BLaER1 (cell line): ENCODE data around the gene ZNF569.
"Not testable (repeated sequence)": the region's sequence is repeated elsewhere in the genome, so short reads cannot be mapped to it uniquely, and the experiment has no call there.

Experiments
- H3K27ac ChIP-seq: shearing (Covaris generic); formaldehyde crosslinking; 2 replicates; pipeline ENCODE4 v1.8.1; 2022
- H3K27me3 ChIP-seq: shearing (Covaris generic); formaldehyde crosslinking; 2 replicates; pipeline ENCODE4 v1.8.1; 2022
- H3K36me3 ChIP-seq: shearing (Covaris generic); formaldehyde crosslinking; 2 replicates; pipeline ENCODE4 v1.8.1; 2022
- H3K4me1 ChIP-seq: shearing (Covaris generic); formaldehyde crosslinking; 2 replicates; pipeline ENCODE4 v1.8.1; 2022
- H3K4me2 ChIP-seq: shearing (Covaris generic); formaldehyde crosslinking; 2 replicates; pipeline ENCODE4 v1.8.1; 2022
- H3K4me3 ChIP-seq: shearing (Covaris generic); formaldehyde crosslinking; 2 replicates; pipeline ENCODE4 v1.8.1; 2022
- H3K9ac ChIP-seq: shearing (Covaris generic); formaldehyde crosslinking; 2 replicates; pipeline ENCODE4 v1.8.1; 2022
- H3K9me3 ChIP-seq: shearing (Covaris generic); formaldehyde crosslinking; 2 replicates; pipeline ENCODE4 v1.8.1; 2022
- H4K20me1 ChIP-seq: shearing (Covaris generic); formaldehyde crosslinking; 2 replicates; pipeline ENCODE4 v1.8.1; 2022
- Cebpa-rat ChIP-seq: shearing (Covaris generic); IDR thresholded peaks from 2 replicates; pipeline ENCODE4 v1.8.1; 2022

The ZNF569 gene

DNA sequence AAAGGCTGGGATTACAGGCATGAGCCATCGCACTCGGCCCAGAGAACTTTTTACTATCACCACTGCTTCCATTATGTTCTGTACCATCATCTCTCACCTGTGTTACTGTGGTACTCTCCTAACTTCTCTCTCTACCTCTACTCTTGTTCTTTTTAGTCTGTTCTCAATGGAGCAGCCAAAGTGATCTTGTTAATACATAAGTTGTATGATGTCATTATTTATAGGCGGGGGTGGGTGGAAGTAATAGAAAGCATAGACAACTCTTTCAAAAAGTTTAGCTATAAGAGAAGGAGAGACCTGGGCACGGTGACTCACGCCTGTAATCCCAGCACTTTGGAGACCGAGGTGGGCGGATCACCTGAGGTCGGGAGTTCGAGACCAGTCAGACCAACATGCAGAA lies 4.9 kb upstream of the ZNF569 start:
- Histone ChIP-seq H3K4me3 (no peak overlapping the region), H3K36me3 (peaks cover 68% of the 10 kb centered on the region)
- TF ChIP-seq Cebpa-rat: no peak

DNA sequence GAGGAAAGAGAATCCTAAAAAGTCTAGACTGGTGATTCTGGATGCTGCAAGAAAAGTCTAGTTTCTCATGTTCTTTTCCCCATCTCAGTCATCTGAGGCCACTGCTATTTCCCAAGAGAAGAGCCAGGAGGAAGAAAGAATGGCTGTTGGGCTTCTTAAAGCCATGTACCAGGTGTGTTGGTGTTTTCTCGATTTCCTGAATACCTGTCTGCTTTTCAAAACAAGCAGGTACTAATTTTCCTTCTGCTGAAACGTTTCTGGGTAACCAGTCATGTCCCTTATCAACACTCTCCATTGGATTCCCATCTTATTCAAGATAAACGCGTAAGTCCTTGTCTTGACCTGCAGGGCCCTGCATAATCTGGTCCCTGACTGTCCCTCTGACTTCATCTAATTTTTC lies 3.0 kb upstream of the ZNF569 start:
- Histone ChIP-seq H3K4me3 (peak overlapping the region; percentile 86), H3K9ac (peak overlapping the region; percentile 83), H3K27ac (no peak overlapping the region), H4K20me1 (no peaks in the 10 kb centered on the region), H3K36me3 (peaks cover 49% of the 10 kb centered on the region), H3K27me3 (no peaks in the 10 kb centered on the region), H3K4me1 (peaks cover 34% of the 10 kb centered on the region), H3K9me3 (peaks cover 45% of the 10 kb centered on the region), H3K4me2 (peak overlapping the region; percentile 92)
- TF ChIP-seq Cebpa-rat: no peak

More for the DNA sequence above, 4.9 kb upstream of the ZNF569 start:
- H3K27me3 ChIP-seq: no peaks in the 10 kb centered on the region
- H3K9ac ChIP-seq: no peak overlapping the region
- peaks cover 64% of the 10 kb centered on the region for H3K9me3 ChIP-seq
- H3K4me1 ChIP-seq: peaks cover 24% of the 10 kb centered on the region
- no peak overlapping the region for H3K27ac ChIP-seq
- no peaks in the 10 kb centered on the region for H4K20me1 ChIP-seq
- H3K4me2 ChIP-seq: no peak overlapping the region

DNA sequence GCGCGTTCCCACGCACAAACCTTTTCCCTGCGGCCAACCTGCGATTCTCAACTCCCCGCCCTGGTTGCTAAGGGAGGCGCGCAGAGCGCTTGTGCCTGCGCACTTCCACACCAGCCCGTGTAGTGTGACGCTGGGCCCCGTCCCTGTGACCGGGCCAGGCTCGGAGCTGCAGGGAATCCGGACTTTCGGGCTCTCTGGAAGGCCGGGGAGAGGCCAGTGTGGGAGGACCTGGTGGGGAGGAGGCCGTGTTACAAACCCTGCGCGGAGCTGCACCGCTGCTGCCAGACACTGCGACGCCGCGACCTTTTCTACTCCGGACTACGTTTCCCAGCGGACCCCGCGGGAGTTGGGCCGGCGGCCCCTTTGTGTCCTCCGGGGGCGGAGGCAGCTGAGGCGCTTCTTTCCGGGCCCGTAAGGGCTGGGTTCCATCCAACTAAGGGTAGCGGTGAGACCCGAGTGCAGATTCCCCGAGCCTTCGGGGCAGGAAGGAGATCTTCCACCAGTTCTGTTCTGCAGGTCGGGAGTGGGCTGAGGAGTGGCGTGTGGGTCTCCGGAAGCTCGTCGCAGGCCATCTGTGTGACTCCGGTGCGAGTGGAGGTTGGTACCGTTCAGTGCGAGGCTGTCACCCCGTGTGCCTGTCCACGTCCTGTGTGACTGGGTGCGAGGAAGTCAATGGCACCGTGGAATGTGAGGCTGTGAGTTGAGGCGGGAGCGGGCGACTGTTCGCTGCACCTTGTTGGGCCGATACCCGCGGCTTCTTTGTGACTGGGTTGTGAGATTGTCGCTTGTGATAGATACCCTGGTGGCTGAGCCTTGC lies 1.9 kb upstream of the ZNF569 start, which contains the start of gene ZNF570:
Gene ZNF570 (plus strand): TSS at position 396 of the 817 bp plus-strand sequence. CDS start 999 bp downstream, outside the sequence.
- peaks cover 45% of the 10 kb centered on the region for H3K9me3 ChIP-seq
- H3K27me3 ChIP-seq: no peaks in the 10 kb centered on the region
- peak within 1 kb of the TSS; percentile 86 for H3K9ac ChIP-seq
- peak within 1 kb of the TSS; percentile 86 for H3K4me3 ChIP-seq
- peak within 1 kb of the TSS; percentile 89 for H3K27ac ChIP-seq
- peak within 1 kb of the TSS; percentile 92 for H3K4me2 ChIP-seq
- H3K4me1 ChIP-seq: peaks cover 34% of the 10 kb centered on the region
- H4K20me1 ChIP-seq: no peaks in the 10 kb centered on the region
- no peak for TF ChIP-seq Cebpa-rat
- H3K36me3 ChIP-seq: peaks cover 49% of the 10 kb centered on the region

DNA sequence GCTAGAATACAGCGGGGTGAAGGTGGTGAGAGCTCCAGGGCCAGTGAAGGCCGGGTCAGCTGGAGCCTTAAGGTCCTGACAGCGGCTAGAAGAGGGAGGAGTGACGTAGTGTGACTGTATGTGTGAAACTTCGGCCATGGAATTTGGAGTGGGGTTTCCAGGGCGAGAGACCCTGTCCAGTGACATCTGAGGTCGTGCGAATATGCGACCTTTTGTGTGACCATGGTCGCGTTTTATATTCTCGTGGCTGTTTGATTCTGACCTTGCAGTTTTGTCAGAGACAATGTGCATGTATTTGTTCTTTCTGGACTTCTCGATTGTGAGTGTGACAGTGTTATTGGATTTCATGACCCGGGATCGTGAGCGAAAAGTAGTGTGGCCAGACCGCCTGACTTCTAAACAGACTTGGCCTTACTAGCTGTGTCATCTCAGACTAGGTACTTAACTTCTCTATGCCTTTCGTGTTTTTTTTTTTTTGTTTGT lies 405 bp upstream of the ZNF569 start:
- no peaks in the 10 kb centered on the region for H3K27me3 ChIP-seq
- H3K27ac ChIP-seq: peak overlapping the region; percentile 89
- peaks cover 49% of the 10 kb centered on the region for H3K36me3 ChIP-seq
- H3K4me2 ChIP-seq: peak overlapping the region; percentile 92
- H3K4me1 ChIP-seq: peaks cover 34% of the 10 kb centered on the region
- peaks cover 46% of the 10 kb centered on the region for H3K9me3 ChIP-seq
- no peaks in the 10 kb centered on the region for H4K20me1 ChIP-seq
- peak overlapping the region; percentile 86 for H3K4me3 ChIP-seq
- peak overlapping the region; percentile 86 for H3K9ac ChIP-seq
- TF ChIP-seq Cebpa-rat: no peak

DNA sequence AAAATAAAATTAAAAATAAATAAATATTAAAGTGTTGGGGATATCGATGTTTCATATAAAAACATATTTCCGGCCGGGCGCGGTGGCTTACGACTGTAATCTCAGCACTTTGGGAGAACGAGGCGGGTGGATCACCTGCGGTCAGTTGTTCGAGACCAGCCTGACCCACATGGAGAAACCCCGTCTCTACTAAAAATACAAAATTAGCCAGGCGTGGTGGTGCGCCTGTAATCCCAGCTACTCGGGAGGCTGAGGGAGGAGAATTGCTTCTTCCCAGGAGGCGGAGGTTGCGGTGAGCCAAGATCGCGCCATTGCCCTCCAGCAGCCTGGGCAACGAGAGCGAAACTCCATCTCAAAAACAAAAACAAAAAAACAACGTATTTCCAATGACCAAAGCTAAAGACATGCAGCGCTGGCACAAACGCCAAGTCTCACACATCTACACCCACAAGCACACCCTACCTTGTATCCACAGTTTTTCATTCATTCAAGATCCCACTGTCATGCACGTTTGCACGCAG lies 907 bp downstream of the ZNF569 start:
- H3K27ac ChIP-seq: peak overlapping the region; percentile 89
- H3K4me1 ChIP-seq: peaks cover 34% of the 10 kb centered on the region
- peak overlapping the region; percentile 86 for H3K9ac ChIP-seq
- peak overlapping the region; percentile 92 for H3K4me2 ChIP-seq
- no peaks in the 10 kb centered on the region for H4K20me1 ChIP-seq
- TF ChIP-seq Cebpa-rat: no peak
- no peaks in the 10 kb centered on the region for H3K27me3 ChIP-seq
- H3K4me3 ChIP-seq: peak overlapping the region; percentile 86
- peaks cover 49% of the 10 kb centered on the region for H3K36me3 ChIP-seq
- H3K9me3 ChIP-seq: peaks cover 46% of the 10 kb centered on the region

DNA sequence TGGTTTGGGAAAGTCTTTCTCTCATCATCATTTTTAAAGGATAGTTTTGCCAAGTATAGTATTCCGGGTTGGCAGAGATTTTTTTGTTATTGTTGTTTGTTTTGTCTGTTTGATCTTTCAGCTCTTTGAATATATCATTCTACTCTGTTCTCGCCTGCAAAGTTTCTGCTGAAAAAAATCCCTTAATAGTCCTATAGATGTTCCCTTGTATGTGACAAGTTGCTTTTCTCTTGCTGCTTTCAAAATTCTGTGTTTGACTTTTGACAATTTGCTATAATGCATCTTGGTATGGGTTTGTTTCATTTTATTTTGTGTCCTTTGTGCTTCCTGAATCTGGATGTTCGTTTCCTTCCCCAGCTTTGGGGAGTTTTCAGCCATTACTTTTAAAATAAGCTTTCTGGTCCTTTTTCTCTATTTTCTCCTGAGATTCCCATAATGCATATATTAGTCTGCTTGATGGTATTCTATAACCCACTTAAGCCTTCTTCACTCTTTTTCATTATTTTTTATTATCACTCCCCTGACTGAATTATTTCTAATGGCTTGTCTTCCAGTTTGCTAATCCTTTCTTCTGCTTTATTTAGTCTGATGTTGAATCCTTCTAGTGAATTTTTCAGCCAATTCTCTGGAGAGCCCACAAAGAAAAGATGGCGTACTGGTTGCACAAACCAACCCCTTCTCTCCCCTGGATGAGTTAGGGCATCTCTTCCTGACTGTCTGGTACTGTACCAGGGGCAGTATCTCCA lies 14.6 kb downstream of the ZNF569 start:
- H3K9me3 ChIP-seq: peaks cover 100% of the 10 kb centered on the region
- H3K4me1 ChIP-seq: no peaks in the 10 kb centered on the region
- no peaks in the 10 kb centered on the region for H4K20me1 ChIP-seq
- no peak overlapping the region for H3K27ac ChIP-seq
- peaks cover 69% of the 10 kb centered on the region for H3K36me3 ChIP-seq
- TF ChIP-seq Cebpa-rat: no peak
- no peak overlapping the region for H3K9ac ChIP-seq
- H3K4me2 ChIP-seq: no peak overlapping the region
- peak overlapping the region; percentile 39; the same call in 1 of the 2 replicates for H3K4me3 ChIP-seq
- H3K27me3 ChIP-seq: no peaks in the 10 kb centered on the region

DNA sequence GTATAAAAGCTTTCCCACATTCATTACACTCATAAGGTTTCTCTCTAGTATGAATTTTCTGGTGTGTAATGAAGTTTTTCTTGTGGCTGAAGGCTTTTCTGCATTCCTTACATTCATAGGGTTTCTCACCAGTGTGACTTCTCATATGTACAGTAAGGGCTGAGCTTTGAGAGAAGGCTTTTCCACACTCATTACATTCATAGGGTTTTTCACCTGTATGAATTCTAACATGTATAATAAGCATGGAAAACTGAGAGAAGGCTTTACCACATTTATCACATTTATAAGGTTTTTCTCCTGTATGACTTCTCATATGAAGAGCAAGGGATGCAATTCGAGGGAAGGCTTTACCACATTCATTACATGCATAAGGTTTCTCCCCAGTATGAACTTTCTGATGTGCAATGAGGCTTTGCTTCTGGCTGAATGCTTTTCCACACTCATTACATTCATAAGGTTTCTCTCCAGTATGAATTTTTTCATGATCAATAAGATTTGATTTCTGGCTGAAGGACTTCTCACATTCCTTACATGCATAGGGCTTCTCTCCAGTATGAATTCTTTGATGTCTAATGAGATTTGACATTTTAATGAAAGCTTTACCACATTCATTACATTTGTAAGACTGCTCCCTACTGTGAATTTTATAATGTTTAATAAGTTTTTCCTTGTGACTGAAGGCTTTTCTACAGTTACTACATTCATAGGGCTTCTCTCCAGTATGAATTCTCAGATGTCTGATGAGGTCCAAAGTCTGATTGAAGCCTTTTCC lies 53.7 kb downstream of the ZNF569 start:
- Histone ChIP-seq H3K4me1 (no peaks in the 10 kb centered on the region), H4K20me1 (no peaks in the 10 kb centered on the region), H3K4me2 (no peak overlapping the region), H3K27me3 (no peaks in the 10 kb centered on the region), H3K9ac (no peak overlapping the region), H3K36me3 (peaks cover 61% of the 10 kb centered on the region), H3K4me3 (peak overlapping the region; percentile 44), H3K9me3 (peaks cover 100% of the 10 kb centered on the region), H3K27ac (no peak overlapping the region)
- TF ChIP-seq Cebpa-rat: no peak

DNA sequence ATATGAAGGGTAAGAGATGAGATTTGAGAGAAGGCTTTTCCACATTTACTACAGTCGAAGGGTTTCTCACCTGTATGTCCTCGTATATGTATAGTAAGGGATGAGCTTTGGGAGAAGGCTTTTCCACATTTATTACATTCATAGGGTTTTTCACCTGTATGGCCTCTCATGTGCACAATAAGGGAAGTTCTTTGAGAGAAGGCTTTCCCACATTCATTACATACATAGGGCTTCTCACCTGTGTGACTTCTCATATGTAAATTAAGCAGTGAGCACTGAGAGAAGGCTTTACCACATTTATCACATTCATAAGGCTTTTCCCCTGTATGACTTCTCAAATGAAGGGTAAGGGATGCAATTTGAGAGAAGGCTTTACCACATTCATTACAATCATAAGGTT lies 54.5 kb downstream of the ZNF569 start:
- no peak for TF ChIP-seq Cebpa-rat
- Histone ChIP-seq H3K27ac (no peak overlapping the region), H3K9me3 (peaks cover 100% of the 10 kb centered on the region), H3K27me3 (no peaks in the 10 kb centered on the region), H4K20me1 (no peaks in the 10 kb centered on the region), H3K4me1 (no peaks in the 10 kb centered on the region), H3K9ac (no peak overlapping the region), H3K4me3 (peak overlapping the region; percentile 44), H3K36me3 (peaks cover 58% of the 10 kb centered on the region), H3K4me2 (no peak overlapping the region)

DNA sequence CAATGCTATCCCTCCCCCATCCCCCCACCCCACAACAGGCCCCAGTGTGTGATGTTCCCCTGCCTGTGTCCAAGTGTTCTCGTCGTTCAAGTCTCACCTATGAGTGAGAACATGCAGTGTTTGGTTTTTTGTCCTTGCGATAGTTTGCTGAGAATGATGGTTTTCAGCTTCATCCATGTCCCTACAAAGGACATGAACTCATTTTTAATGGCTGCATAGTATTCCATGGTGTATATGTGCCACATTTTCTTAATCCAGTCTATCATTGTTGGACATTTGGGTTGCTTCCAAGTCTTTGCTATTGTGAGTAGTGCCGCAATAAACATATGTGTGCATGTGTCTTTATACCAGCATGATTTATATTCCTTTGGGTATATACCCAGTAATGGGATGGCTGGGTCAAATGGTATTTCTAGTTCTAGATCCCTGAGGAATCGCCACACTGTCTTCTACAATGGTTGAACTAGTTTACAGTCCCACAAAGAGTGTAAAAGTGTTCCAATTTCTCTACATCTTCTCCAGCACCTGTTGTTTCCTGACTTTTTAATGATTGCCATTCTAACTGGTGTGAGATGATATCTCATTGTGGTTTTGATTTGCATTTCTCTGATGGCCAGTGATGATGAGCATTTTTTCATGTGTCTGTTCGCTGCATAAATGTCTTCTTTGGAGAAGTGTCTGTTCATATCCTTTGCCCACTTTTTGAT lies 61.0 kb downstream of the ZNF569 start:
- Histone ChIP-seq H3K9me3 (peaks cover 90% of the 10 kb centered on the region), H3K36me3 (peaks cover 19% of the 10 kb centered on the region; the same call in 1 of the 2 replicates)
- not testable (repeated sequence) for H3K9ac ChIP-seq, H3K27me3 ChIP-seq, H3K4me1 ChIP-seq, H3K4me3 ChIP-seq, H3K27ac ChIP-seq, H3K4me2 ChIP-seq, H4K20me1 ChIP-seq
